Activated CD8-positive, alpha-beta T cell treated with anti-CD3 and anti-CD28 coated beads for 36 hours (primary cell): ENCODE results near the gene IL6. TPM values are rescaled to one million over a fixed set of nuclear protein-coding genes. Genes with fewer than 3 reads are reported as not detected.

ENCODE experiments used
- ATAC-seq: fragments of 200-7000 bp; cut with Tn5 transposase; one replicate; pipeline ENCODE4 v1.10.0; 2021; ENCODE audit warnings: mild to moderate bottlenecking, moderate library complexity
- CTCF ChIA-PET: fragments of 350-600 bp; sonication (Branson Sonifier 250); formaldehyde crosslinking; loops from one replicate; lab custom pipeline; 2021; ENCODE audit warnings: antibody characterized with exemption; lab: Charles Lee
- POLR2A ChIA-PET: fragments of 350-600 bp; sonication (Branson Sonifier 250); formaldehyde crosslinking; loops from one replicate; lab custom pipeline; 2021; ENCODE audit warnings: antibody characterized with exemption; lab: Charles Lee
- DNase-seq: peaks from one replicate; pipeline ENCODE4 v3.0.0-alpha.2; 2020
- H3K27ac Mint-ChIP-seq: one replicate; pipeline ENCODE4 v1.8.0; 2021; ENCODE audit warnings: mild to moderate bottlenecking, mixed read lengths
- H3K27me3 Mint-ChIP-seq: one replicate; pipeline ENCODE4 v1.8.0; 2021; ENCODE audit warnings: mixed read lengths
- H3K36me3 Mint-ChIP-seq: one replicate; pipeline ENCODE4 v1.8.0; 2021; ENCODE audit warnings: low read depth, mixed read lengths
- H3K4me1 Mint-ChIP-seq: one replicate; pipeline ENCODE4 v1.8.0; 2021; ENCODE audit warnings: low read depth, mixed read lengths
- H3K4me3 Mint-ChIP-seq: one replicate; pipeline ENCODE4 v1.8.0; 2021; ENCODE audit warnings: mild to moderate bottlenecking, moderate library complexity, mixed read lengths
- H3K9me3 Mint-ChIP-seq: one replicate; pipeline ENCODE4 v1.8.0; 2021; ENCODE audit warnings: mixed read lengths
- intact Hi-C: fragments of 100-400 bp; cut with micrococcal nuclease; formaldehyde crosslinking; loops from one replicate; pipeline ENCODE4 v1.10.0; 2022
- total RNA-seq, 2 experiments: library from RNA; stranded (reverse); gene quantifications; one replicate each; pipeline ENCODE4 v1.2.3, GENCODE V29; 2021
- TF ChIP-seq, protein P1 (sequence below): fragments of 200-600 bp; IDR thresholded peaks from one replicate; pipeline ENCODE4 v1.8.0; 2022; ENCODE audit warnings: antibody characterized with exemption, mild to moderate bottlenecking

The IL6 gene
- total RNA-seq, 2 experiments from 2014 or later, result not detected

DNA sequence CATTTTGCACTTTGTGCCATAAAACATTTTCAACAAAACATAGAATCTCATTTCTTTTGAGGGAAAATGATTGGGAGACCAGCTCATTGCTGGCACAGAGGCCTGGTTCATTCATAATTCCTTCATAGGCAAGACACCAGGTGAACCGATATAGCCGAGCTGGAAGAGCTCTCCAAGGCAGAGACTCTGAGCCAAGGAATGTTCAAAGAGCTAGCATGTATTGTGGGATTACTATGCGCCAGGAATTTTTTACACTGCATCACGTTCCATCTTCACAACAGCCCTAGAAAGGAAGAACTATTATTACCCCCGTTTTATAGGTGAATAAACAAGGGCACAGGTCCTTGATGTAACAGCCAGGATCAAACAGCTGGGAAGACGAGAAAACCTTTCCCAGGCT lies 2.1 kb upstream of the IL6 start:
- DNase-seq (no peak), ATAC-seq (no peak)
- peaks cover 43% of the 10 kb centered on the region for H3K27me3 Mint-ChIP-seq
- CTCF ChIA-PET, result interaction anchor here (0.7 to 13.9 kb wide), 10 partner anchors 10 to 330 kb away, joined by 3 to 392 read pairs (median 4); no protein-coding TSS in a partner anchor
- H3K4me3 Mint-ChIP-seq, result no peak overlapping the region
- POLR2A ChIA-PET, result no interaction called here
- H3K36me3 Mint-ChIP-seq, result no peaks in the 10 kb centered on the region
- no peaks in the 10 kb centered on the region for H3K9me3 Mint-ChIP-seq
- H3K4me1 Mint-ChIP-seq, result peaks cover 18% of the 10 kb centered on the region
- TF ChIP-seq, protein P1, sequence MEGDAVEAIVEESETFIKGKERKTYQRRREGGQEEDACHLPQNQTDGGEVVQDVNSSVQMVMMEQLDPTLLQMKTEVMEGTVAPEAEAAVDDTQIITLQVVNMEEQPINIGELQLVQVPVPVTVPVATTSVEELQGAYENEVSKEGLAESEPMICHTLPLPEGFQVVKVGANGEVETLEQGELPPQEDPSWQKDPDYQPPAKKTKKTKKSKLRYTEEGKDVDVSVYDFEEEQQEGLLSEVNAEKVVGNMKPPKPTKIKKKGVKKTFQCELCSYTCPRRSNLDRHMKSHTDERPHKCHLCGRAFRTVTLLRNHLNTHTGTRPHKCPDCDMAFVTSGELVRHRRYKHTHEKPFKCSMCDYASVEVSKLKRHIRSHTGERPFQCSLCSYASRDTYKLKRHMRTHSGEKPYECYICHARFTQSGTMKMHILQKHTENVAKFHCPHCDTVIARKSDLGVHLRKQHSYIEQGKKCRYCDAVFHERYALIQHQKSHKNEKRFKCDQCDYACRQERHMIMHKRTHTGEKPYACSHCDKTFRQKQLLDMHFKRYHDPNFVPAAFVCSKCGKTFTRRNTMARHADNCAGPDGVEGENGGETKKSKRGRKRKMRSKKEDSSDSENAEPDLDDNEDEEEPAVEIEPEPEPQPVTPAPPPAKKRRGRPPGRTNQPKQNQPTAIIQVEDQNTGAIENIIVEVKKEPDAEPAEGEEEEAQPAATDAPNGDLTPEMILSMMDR, result no peak
- H3K27ac Mint-ChIP-seq, result no peak overlapping the region
- intact Hi-C loops, result loop anchor here (5.0 kb wide), 2 partner anchors 63 to 332 kb away; no protein-coding TSS in a partner anchor

DNA sequence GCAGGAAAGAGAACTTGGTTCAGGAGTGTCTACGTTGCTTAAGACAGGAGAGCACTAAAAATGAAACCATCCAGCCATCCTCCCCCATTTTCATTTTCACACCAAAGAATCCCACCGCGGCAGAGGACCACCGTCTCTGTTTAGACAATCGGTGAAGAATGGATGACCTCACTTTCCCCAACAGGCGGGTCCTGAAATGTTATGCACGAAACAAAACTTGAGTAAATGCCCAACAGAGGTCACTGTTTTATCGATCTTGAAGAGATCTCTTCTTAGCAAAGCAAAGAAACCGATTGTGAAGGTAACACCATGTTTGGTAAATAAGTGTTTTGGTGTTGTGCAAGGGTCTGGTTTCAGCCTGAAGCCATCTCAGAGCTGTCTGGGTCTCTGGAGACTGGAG lies 1.4 kb upstream of the IL6 start:
- intact Hi-C loops, result loop anchor here (5.0 kb wide), 2 partner anchors 63 to 332 kb away; no protein-coding TSS in a partner anchor
- CTCF ChIA-PET, result interaction anchor here (0.7 to 13.9 kb wide), 19 partner anchors 9 to 329 kb away, joined by 3 to 392 read pairs (median 4); no protein-coding TSS in a partner anchor
- POLR2A ChIA-PET, result interaction anchor here (1.1 kb wide), 1 partner anchor 167 kb away, joined by 3 read pairs; no protein-coding TSS in a partner anchor
- H3K27ac Mint-ChIP-seq, result no peak overlapping the region
- TF ChIP-seq, protein P1, result no peak
- DNase-seq (no peak), ATAC-seq (no peak)
- H3K27me3 Mint-ChIP-seq, result peaks cover 43% of the 10 kb centered on the region
- no peak overlapping the region for H3K4me3 Mint-ChIP-seq
- H3K36me3 Mint-ChIP-seq, result no peaks in the 10 kb centered on the region
- H3K4me1 Mint-ChIP-seq, result peaks cover 18% of the 10 kb centered on the region
- no peaks in the 10 kb centered on the region for H3K9me3 Mint-ChIP-seq

DNA sequence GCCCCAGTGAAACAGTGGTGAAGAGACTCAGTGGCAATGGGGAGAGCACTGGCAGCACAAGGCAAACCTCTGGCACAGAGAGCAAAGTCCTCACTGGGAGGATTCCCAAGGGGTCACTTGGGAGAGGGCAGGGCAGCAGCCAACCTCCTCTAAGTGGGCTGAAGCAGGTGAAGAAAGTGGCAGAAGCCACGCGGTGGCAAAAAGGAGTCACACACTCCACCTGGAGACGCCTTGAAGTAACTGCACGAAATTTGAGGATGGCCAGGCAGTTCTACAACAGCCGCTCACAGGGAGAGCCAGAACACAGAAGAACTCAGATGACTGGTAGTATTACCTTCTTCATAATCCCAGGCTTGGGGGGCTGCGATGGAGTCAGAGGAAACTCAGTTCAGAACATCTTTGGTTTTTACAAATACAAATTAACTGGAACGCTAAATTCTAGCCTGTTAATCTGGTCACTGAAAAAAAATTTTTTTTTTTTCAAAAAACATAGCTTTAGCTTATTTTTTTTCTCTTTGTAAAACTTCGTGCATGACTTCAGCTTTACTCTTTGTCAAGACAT lies 574 bp upstream of the IL6 start:
- no peaks in the 10 kb centered on the region for H3K9me3 Mint-ChIP-seq
- ATAC-seq, result peak; percentile 94
- POLR2A ChIA-PET, result interaction anchor here (0.6 to 1.2 kb wide), 5 partner anchors 27 to 167 kb away, joined by 3 to 4 read pairs (median 3); no protein-coding TSS in a partner anchor
- intact Hi-C loops, result loop anchor here (1.0 to 5.0 kb wide), 3 partner anchors 64 to 331 kb away; no protein-coding TSS in a partner anchor
- H3K4me3 Mint-ChIP-seq, result peak overlapping the region; percentile 25
- no peaks in the 10 kb centered on the region for H3K36me3 Mint-ChIP-seq
- no peak overlapping the region for H3K27ac Mint-ChIP-seq
- CTCF ChIA-PET, result interaction anchor here (0.6 to 13.9 kb wide), 35 partner anchors 8 to 594 kb away, joined by 3 to 392 read pairs (median 3); no protein-coding TSS in a partner anchor
- DNase-seq, result peak; percentile 70
- TF ChIP-seq, protein P1, result peak; percentile 59
- H3K4me1 Mint-ChIP-seq, result peaks cover 23% of the 10 kb centered on the region
- H3K27me3 Mint-ChIP-seq, result peaks cover 46% of the 10 kb centered on the region

DNA sequence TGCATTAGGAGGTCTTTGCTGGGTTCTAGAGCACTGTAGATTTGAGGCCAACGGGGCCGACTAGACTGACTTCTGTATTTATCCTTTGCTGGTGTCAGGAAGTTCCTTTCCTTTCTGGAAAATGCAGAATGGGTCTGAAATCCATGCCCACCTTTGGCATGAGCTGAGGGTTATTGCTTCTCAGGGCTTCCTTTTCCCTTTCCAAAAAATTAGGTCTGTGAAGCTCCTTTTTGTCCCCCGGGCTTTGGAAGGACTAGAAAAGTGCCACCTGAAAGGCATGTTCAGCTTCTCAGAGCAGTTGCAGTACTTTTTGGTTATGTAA lies 675 bp downstream of the IL6 start:
- Mint-ChIP-seq H3K27me3 (peaks cover 46% of the 10 kb centered on the region), H3K4me3 (no peak overlapping the region), H3K36me3 (no peaks in the 10 kb centered on the region), H3K9me3 (no peaks in the 10 kb centered on the region), H3K4me1 (peaks cover 23% of the 10 kb centered on the region), H3K27ac (no peak overlapping the region)
- ATAC-seq, result no peak
- DNase-seq, result no peak
- CTCF ChIA-PET, result interaction anchor here (0.7 to 13.9 kb wide), 22 partner anchors 15 to 475 kb away, joined by 3 to 392 read pairs (median 4); partner anchors contain the start of gene STEAP1B
- intact Hi-C loops, result loop anchor here (5.0 kb wide), 2 partner anchors 65 to 330 kb away; no protein-coding TSS in a partner anchor
- POLR2A ChIA-PET, result interaction anchor here (1.1 kb wide), 1 partner anchor 29 kb away, joined by 4 read pairs; no protein-coding TSS in a partner anchor
- TF ChIP-seq, protein P1, result no peak
